ENCODE results near the gene SEMA7A.
"Not testable (repeated sequence)": the region's sequence is repeated elsewhere in the genome, so short reads cannot be mapped to it uniquely, and the experiment has no call there.

SEMA7A gene

GRCh38 chr15:74394090-74394846, 39.5 kb downstream of the SEMA7A start:
- H3K27me3 ChIP-seq (replicated peaks; ENCODE audit: control insufficient read depth, insufficient read depth, low read length) = no peaks in the 10 kb centered on the region

GRCh38 chr15:74393423-74393822, 40.3 kb downstream of the SEMA7A start:
- H3K9me3 ChIP-seq (ENCODE audit: control insufficient read depth, low read length) = no peaks in the 10 kb centered on the region
- no peak overlapping the region for H3K4me3 ChIP-seq (ENCODE audit: low read length)
- no peaks in the 10 kb centered on the region for H3K36me3 ChIP-seq (ENCODE audit: control insufficient read depth, insufficient read depth, low read length, severe bottlenecking)
- H3K9ac ChIP-seq (ENCODE audit: low read length) = no peak overlapping the region
- H3K27me3 ChIP-seq (replicated peaks; ENCODE audit: control insufficient read depth, insufficient read depth, low read length) = no peaks in the 10 kb centered on the region
- no peak for DNase-seq (ENCODE audit: low read depth)
- H3K4me1 ChIP-seq (ENCODE audit: control insufficient read depth, insufficient read depth, low read length) = peaks cover 44% of the 10 kb centered on the region

More at GRCh38 chr15:74394090-74394846, 39.5 kb downstream of the SEMA7A start:
- no peak overlapping the region for H3K4me3 ChIP-seq (ENCODE audit: low read length)
- H3K9ac ChIP-seq (ENCODE audit: low read length) = peak overlapping the region; percentile 27
- no peak for DNase-seq (ENCODE audit: low read depth)
- H3K36me3 ChIP-seq (ENCODE audit: control insufficient read depth, insufficient read depth, low read length, severe bottlenecking) = no peaks in the 10 kb centered on the region
- H3K4me1 ChIP-seq (ENCODE audit: control insufficient read depth, insufficient read depth, low read length) = peaks cover 44% of the 10 kb centered on the region
- no peaks in the 10 kb centered on the region for H3K9me3 ChIP-seq (ENCODE audit: control insufficient read depth, low read length)

- no peaks in the 10 kb centered on the region for H3K36me3 ChIP-seq (ENCODE audit: control insufficient read depth, insufficient read depth, low read length, severe bottlenecking)
- no peak for DNase-seq (ENCODE audit: low read depth)
- peaks cover 44% of the 10 kb centered on the region for H3K4me1 ChIP-seq (ENCODE audit: control insufficient read depth, insufficient read depth, low read length)
- no peak overlapping the region for H3K9ac ChIP-seq (ENCODE audit: low read length)
- no peaks in the 10 kb centered on the region for H3K9me3 ChIP-seq (ENCODE audit: control insufficient read depth, low read length)
- H3K4me3 ChIP-seq (ENCODE audit: low read length) = no peak overlapping the region
- no peaks in the 10 kb centered on the region for H3K27me3 ChIP-seq (replicated peaks; ENCODE audit: control insufficient read depth, insufficient read depth, low read length)
Observed at GRCh38 chr15:74392902-74393301, 40.9 kb downstream of the SEMA7A start.

GRCh38 chr15:74392451-74392830, 41.3 kb downstream of the SEMA7A start:
- Histone ChIP-seq H3K9me3 (ENCODE audit: control insufficient read depth, low read length) (no peaks in the 10 kb centered on the region), H3K4me1 (ENCODE audit: control insufficient read depth, insufficient read depth, low read length) (peaks cover 40% of the 10 kb centered on the region), H3K36me3 (ENCODE audit: control insufficient read depth, insufficient read depth, low read length, severe bottlenecking) (no peaks in the 10 kb centered on the region), H3K9ac (ENCODE audit: low read length) (peak overlapping the region; percentile 68), H3K27me3 (replicated peaks; ENCODE audit: control insufficient read depth, insufficient read depth, low read length) (no peaks in the 10 kb centered on the region), H3K4me3 (ENCODE audit: low read length) (no peak overlapping the region)
- peak; percentile 41 for DNase-seq (ENCODE audit: low read depth)

GRCh38 chr15:74391582-74392450, 41.9 kb downstream of the SEMA7A start:
- no peak overlapping the region for H3K4me3 ChIP-seq (ENCODE audit: low read length)
- H3K4me1 ChIP-seq (ENCODE audit: control insufficient read depth, insufficient read depth, low read length) = peaks cover 33% of the 10 kb centered on the region
- H3K27me3 ChIP-seq (replicated peaks; ENCODE audit: control insufficient read depth, insufficient read depth, low read length) = no peaks in the 10 kb centered on the region
- no peak for DNase-seq (ENCODE audit: low read depth)
- no peaks in the 10 kb centered on the region for H3K36me3 ChIP-seq (ENCODE audit: control insufficient read depth, insufficient read depth, low read length, severe bottlenecking)
- no peaks in the 10 kb centered on the region for H3K9me3 ChIP-seq (ENCODE audit: control insufficient read depth, low read length)
- peak overlapping the region; percentile 68 for H3K9ac ChIP-seq (ENCODE audit: low read length)

- Histone ChIP-seq H3K27me3 (replicated peaks; ENCODE audit: control insufficient read depth, insufficient read depth, low read length) (no peaks in the 10 kb centered on the region), H3K9me3 (ENCODE audit: control insufficient read depth, low read length) (no peaks in the 10 kb centered on the region), H3K4me1 (ENCODE audit: control insufficient read depth, insufficient read depth, low read length) (peaks cover 23% of the 10 kb centered on the region), H3K36me3 (ENCODE audit: control insufficient read depth, insufficient read depth, low read length, severe bottlenecking) (no peaks in the 10 kb centered on the region), H3K4me3 (ENCODE audit: low read length) (no peak overlapping the region), H3K9ac (ENCODE audit: low read length) (no peak overlapping the region)
- no peak for DNase-seq (ENCODE audit: low read depth)
Observed at GRCh38 chr15:74390647-74391288, 43.0 kb downstream of the SEMA7A start.

- not testable (repeated sequence) for H3K36me3 ChIP-seq (ENCODE audit: control insufficient read depth, insufficient read depth, low read length, severe bottlenecking); H3K27me3 ChIP-seq (replicated peaks; ENCODE audit: control insufficient read depth, insufficient read depth, low read length); H3K9me3 ChIP-seq (ENCODE audit: control insufficient read depth, low read length); H3K4me3 ChIP-seq (ENCODE audit: low read length); DNase-seq (ENCODE audit: low read depth); H3K9ac ChIP-seq (ENCODE audit: low read length)
- peaks cover 17% of the 10 kb centered on the region for H3K4me1 ChIP-seq (ENCODE audit: control insufficient read depth, insufficient read depth, low read length)
Observed at GRCh38 chr15:74390049-74390646, 43.6 kb downstream of the SEMA7A start.

GRCh38 chr15:74389241-74390048, 44.3 kb downstream of the SEMA7A start:
- Histone ChIP-seq H3K4me3 (ENCODE audit: low read length) (no peak overlapping the region), H3K36me3 (ENCODE audit: control insufficient read depth, insufficient read depth, low read length, severe bottlenecking) (no peaks in the 10 kb centered on the region), H3K4me1 (ENCODE audit: control insufficient read depth, insufficient read depth, low read length) (peaks cover 14% of the 10 kb centered on the region), H3K27me3 (replicated peaks; ENCODE audit: control insufficient read depth, insufficient read depth, low read length) (no peaks in the 10 kb centered on the region), H3K9me3 (ENCODE audit: control insufficient read depth, low read length) (no peaks in the 10 kb centered on the region), H3K9ac (ENCODE audit: low read length) (no peak overlapping the region)
- DNase-seq (ENCODE audit: low read depth) = no peak

- Histone ChIP-seq H3K4me3 (ENCODE audit: low read length) (no peak overlapping the region), H3K27me3 (replicated peaks; ENCODE audit: control insufficient read depth, insufficient read depth, low read length) (no peaks in the 10 kb centered on the region), H3K4me1 (ENCODE audit: control insufficient read depth, insufficient read depth, low read length) (peaks cover 11% of the 10 kb centered on the region), H3K9me3 (ENCODE audit: control insufficient read depth, low read length) (no peaks in the 10 kb centered on the region), H3K36me3 (ENCODE audit: control insufficient read depth, insufficient read depth, low read length, severe bottlenecking) (no peaks in the 10 kb centered on the region), H3K9ac (ENCODE audit: low read length) (no peak overlapping the region)
- no peak for DNase-seq (ENCODE audit: low read depth)
Observed at GRCh38 chr15:74388363-74388951, 45.3 kb downstream of the SEMA7A start.

- no peaks in the 10 kb centered on the region for H3K27me3 ChIP-seq (replicated peaks; ENCODE audit: control insufficient read depth, insufficient read depth, low read length)
- H3K4me1 ChIP-seq (ENCODE audit: control insufficient read depth, insufficient read depth, low read length) = peaks cover 9% of the 10 kb centered on the region
- H3K9ac ChIP-seq (ENCODE audit: low read length) = no peak overlapping the region
- H3K9me3 ChIP-seq (ENCODE audit: control insufficient read depth, low read length) = no peaks in the 10 kb centered on the region
- H3K36me3 ChIP-seq (ENCODE audit: control insufficient read depth, insufficient read depth, low read length, severe bottlenecking) = no peaks in the 10 kb centered on the region
- H3K4me3 ChIP-seq (ENCODE audit: low read length) = no peak overlapping the region
- no peak for DNase-seq (ENCODE audit: low read depth)
Observed at GRCh38 chr15:74387621-74388362, 46.0 kb downstream of the SEMA7A start.
